Fibroblast of peridontal ligament (primary cell): Measurements from ENCODE around the gene IFT57.

Experiments
- DNase-seq: peaks from one replicate; pipeline ENCODE4 v3.0.0-alpha.2; 2010; ENCODE audit errors: extremely low read depth

Gene IFT57

GRCh38 chr3:108125550-108126071 is 96.6 kb downstream of the IFT57 start:
- DNase-seq = no peak

GRCh38 chr3:108125153-108125543 is 97.1 kb downstream of the IFT57 start:
- DNase-seq = no peak

- DNase-seq = no peak
Measured at GRCh38 chr3:108124337-108125152, 97.7 kb downstream of the IFT57 start.

GRCh38 chr3:108123326-108123725 is 98.9 kb downstream of the IFT57 start:
- DNase-seq = no peak

GRCh38 chr3:108122276-108122675 is 99.9 kb downstream of the IFT57 start:
- DNase-seq = no peak

GRCh38 chr3:108119398-108120104 is 102.7 kb downstream of the IFT57 start:
- no peak for DNase-seq

GRCh38 chr3:108118038-108118768 is 104.0 kb downstream of the IFT57 start:
- DNase-seq = peak; percentile 21

- peak; percentile 6 for DNase-seq
Measured at GRCh38 chr3:108117241-108117775, 104.9 kb downstream of the IFT57 start.

- no peak for DNase-seq
Measured at GRCh38 chr3:108114423-108115065, 107.7 kb downstream of the IFT57 start.

GRCh38 chr3:108113975-108114374 is 108.2 kb downstream of the IFT57 start:
- no peak for DNase-seq

- no peak for DNase-seq
Measured at GRCh38 chr3:108110934-108111333, 111.3 kb downstream of the IFT57 start.
